WERI-Rb-1 (cell line): Measurements from ENCODE around the gene GRAMD1B.
A peak's percentile ranks its signal among the peaks of the same experiment; 100 is the strongest.

Source experiments
- DNase-seq: peaks from one replicate; pipeline ENCODE4 v3.0.0-alpha.2; 2020
- H3K27ac ChIP-seq: fragments of 250-450 bp; sonication (Bioruptor Pico); 2 replicates; pipeline ENCODE4 v1.5.1; 2020; ENCODE audit warnings: mild to moderate bottlenecking, moderate library complexity
- H3K27me3 ChIP-seq: fragments of 250-450 bp; sonication (Bioruptor Pico); 2 replicates; pipeline ENCODE4 v1.5.1; 2021; ENCODE audit warnings: mild to moderate bottlenecking, low read depth, moderate library complexity; ENCODE audit not compliant: insufficient read depth, severe bottlenecking
- H3K36me3 ChIP-seq: fragments of 250-450 bp; sonication (Bioruptor Pico); 2 replicates; pipeline ENCODE4 v1.5.1; 2020; ENCODE audit warnings: mild to moderate bottlenecking, moderate library complexity
- H3K4me3 ChIP-seq: 2 replicates; pipeline ENCODE4 v1.5.1; 2011; ENCODE audit warnings: low read depth, mild to moderate bottlenecking, control low read depth, low read length
- H3K9me3 ChIP-seq: fragments of 250-450 bp; sonication (Bioruptor Pico); 2 replicates; pipeline ENCODE4 v1.5.1; 2021; ENCODE audit warnings: mild to moderate bottlenecking, moderate library complexity; ENCODE audit not compliant: severe bottlenecking
- TF ChIP-seq, protein P1 (sequence below): IDR thresholded peaks from 2 replicates; pipeline ENCODE4 v1.5.1; 2011; ENCODE audit warnings: low read depth, mild to moderate bottlenecking, control low read depth, inconsistent platforms, low read length

The GRAMD1B gene

DNA sequence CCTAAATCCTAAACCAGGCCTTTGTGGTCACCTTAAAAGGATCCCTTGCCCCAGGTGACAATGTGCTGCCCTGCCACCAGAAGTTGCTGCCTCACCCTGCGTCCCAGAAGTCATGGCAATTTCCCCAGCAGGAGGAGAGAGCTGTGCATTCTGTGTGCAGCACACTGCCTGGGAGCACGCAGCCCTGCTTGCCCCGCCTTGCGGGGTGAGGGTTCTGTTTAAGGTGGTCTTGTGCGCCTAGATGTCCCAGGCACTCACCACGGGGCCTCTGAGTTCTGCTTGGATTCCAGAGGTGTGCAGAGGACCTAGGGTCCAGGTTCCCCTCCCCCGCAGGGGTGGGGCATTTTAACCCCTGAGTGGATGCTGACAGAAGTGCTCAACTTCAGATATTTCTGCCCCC is 95.0 kb downstream of the GRAMD1B start:
- Histone ChIP-seq H3K36me3 (no peaks in the 10 kb centered on the region; the same call in none of the 2 replicates), H3K4me3 (peak overlapping the region; percentile 46), H3K27ac (peak overlapping the region; percentile 46), H3K9me3 (no peaks in the 10 kb centered on the region), H3K27me3 (no peaks in the 10 kb centered on the region)
- TF ChIP-seq, protein P1, sequence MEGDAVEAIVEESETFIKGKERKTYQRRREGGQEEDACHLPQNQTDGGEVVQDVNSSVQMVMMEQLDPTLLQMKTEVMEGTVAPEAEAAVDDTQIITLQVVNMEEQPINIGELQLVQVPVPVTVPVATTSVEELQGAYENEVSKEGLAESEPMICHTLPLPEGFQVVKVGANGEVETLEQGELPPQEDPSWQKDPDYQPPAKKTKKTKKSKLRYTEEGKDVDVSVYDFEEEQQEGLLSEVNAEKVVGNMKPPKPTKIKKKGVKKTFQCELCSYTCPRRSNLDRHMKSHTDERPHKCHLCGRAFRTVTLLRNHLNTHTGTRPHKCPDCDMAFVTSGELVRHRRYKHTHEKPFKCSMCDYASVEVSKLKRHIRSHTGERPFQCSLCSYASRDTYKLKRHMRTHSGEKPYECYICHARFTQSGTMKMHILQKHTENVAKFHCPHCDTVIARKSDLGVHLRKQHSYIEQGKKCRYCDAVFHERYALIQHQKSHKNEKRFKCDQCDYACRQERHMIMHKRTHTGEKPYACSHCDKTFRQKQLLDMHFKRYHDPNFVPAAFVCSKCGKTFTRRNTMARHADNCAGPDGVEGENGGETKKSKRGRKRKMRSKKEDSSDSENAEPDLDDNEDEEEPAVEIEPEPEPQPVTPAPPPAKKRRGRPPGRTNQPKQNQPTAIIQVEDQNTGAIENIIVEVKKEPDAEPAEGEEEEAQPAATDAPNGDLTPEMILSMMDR = no peak
- no peak for DNase-seq

DNA sequence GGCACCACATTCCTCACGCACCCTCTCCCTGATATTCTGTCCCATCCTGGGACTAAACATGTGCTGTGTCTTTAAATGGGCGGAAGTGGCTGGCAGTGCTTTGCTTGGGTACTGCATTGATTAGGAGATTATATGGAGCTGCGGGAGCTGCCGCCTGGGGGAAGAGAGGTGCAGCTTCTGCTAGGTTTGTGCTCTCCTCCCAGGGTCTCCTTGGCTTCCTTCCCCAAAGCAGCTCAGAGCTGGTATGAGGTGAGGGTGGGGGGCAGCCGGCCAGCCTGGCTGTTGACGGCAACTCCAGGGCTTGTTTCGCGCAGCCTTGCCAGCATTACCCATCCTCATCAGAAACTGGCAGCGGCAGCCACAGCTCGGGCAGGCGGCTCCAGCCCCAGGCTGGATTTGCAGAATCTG is 95.4 kb downstream of the GRAMD1B start:
- no peaks in the 10 kb centered on the region; the same call in none of the 2 replicates for H3K36me3 ChIP-seq
- H3K27ac ChIP-seq = peak overlapping the region; percentile 46
- TF ChIP-seq, protein P1 = 0 out of 2 replicates have a peak, but pooled peaks have one; percentile 10
- no peaks in the 10 kb centered on the region for H3K9me3 ChIP-seq
- H3K27me3 ChIP-seq = no peaks in the 10 kb centered on the region
- DNase-seq = peak; percentile 56
- peak overlapping the region; percentile 46 for H3K4me3 ChIP-seq

DNA sequence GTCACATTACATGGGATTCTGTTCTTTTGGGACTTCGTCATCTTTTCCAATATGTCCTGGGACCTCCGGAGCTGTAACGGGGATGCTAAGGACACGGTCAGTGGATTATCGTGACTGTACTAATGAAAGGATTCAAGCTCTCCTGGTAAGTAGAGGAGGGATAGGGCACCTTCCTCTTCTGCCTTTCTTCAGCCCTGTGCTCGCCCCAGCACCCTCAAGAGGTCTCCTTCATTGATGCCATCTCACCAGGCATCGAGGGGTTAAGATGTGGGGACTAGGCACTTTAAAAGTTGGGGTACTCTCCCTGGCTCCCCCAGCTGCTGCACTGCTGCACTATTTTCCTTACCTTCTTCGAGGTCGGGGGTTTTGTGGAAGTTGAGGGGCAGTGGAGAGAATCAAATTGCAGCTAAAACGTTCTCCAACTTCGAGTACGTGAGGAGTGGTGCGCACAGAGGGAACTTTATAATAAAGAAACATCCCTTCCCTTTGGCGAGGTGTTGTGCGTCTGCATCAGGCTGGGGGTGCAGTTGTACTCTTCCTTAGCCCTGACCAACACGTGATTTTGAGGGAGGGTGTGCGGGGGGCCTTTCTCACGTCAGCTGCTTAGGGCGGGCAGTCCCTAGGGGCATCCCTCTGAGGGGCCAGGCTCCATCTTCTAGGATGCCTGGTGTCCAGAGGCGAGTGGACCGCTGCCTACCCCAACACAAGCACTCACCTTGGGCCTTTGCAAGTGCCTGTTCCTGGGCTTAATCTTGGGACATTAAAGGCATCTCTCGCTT is 96.1 kb downstream of the GRAMD1B start:
- TF ChIP-seq, protein P1 = no peak
- no peak for DNase-seq
- no peaks in the 10 kb centered on the region for H3K27me3 ChIP-seq
- H3K36me3 ChIP-seq = no peaks in the 10 kb centered on the region; the same call in none of the 2 replicates
- peak overlapping the region; percentile 46 for H3K4me3 ChIP-seq
- no peaks in the 10 kb centered on the region for H3K9me3 ChIP-seq
- H3K27ac ChIP-seq = peak overlapping the region; percentile 46

DNA sequence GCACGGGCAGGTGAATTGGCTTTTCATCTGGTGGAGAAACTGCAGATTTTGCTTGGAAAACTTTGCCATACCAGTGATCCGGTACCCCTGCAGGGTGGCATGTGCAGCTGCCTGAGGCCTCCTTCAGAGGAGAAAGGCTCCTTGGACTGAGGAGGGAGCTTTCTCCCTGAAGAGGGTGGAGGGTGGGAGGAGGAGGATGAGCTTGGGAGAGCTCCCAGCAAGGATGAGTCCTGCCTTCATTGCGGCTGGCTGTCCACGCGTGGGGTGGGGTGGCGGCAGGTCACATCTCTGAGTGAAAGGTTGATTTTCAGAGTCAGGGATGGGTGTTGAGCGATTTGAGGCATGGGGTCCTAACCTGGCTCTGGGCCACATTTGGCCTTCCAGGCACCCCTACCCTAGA is 96.8 kb downstream of the GRAMD1B start:
- Histone ChIP-seq H3K36me3 (no peaks in the 10 kb centered on the region; the same call in none of the 2 replicates), H3K4me3 (no peak overlapping the region), H3K27me3 (no peaks in the 10 kb centered on the region), H3K27ac (no peak overlapping the region), H3K9me3 (no peaks in the 10 kb centered on the region)
- DNase-seq = no peak
- TF ChIP-seq, protein P1 = no peak

DNA sequence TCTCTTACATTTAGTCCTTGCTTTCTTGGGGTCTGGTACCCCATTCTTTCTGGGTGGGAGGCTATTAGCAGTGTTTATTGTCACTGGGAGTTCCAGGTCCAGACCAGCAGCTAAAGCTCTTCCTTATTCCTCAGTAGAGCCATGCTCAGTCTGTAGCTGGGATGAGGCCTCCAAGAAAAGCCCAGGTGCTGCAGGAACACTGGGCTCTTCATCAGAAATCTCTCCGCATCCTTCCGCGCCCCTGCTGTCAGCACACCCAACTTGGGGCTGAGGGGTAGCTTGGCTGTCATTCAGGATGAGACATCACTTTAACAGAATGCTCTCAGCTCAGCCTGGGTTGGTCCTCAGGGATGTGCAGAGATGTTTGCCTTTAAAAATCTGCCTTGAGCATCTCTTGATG is 97.5 kb downstream of the GRAMD1B start:
- Histone ChIP-seq H3K27me3 (no peaks in the 10 kb centered on the region), H3K9me3 (no peaks in the 10 kb centered on the region), H3K4me3 (no peak overlapping the region), H3K36me3 (no peaks in the 10 kb centered on the region; the same call in none of the 2 replicates), H3K27ac (no peak overlapping the region)
- TF ChIP-seq, protein P1 = no peak
- DNase-seq = no peak
